Measurements from ENCODE around the gene C11orf68.

The C11orf68 gene

GRCh38 chr11:65915821-65916251 is 3.0 kb downstream of the C11orf68 start:
- DNase-seq (ENCODE audit: low read depth, low spot score), result no peak
- no CpG with 5 or more reads among the region's 13 CpGs for WGBS (ENCODE audit: insufficient coverage, insufficient read length)
- peaks cover 3% of the 10 kb centered on the region; the same call in 1 of the 2 replicates for H3K4me1 ChIP-seq (ENCODE audit: control insufficient read depth, insufficient read depth, low read length)

GRCh38 chr11:65915101-65915820 is 3.6 kb downstream of the C11orf68 start:
- H3K36me3 ChIP-seq (ENCODE audit: control insufficient read depth, insufficient read depth, low read length), result no peaks in the 10 kb centered on the region; the same call in 1 of the 2 replicates
- H3K9me3 ChIP-seq (ENCODE audit: control insufficient read depth, insufficient read depth, low read length), result no peaks in the 10 kb centered on the region
- H3K4me1 ChIP-seq (ENCODE audit: control insufficient read depth, insufficient read depth, low read length), result peaks cover 3% of the 10 kb centered on the region; the same call in 1 of the 2 replicates
- no peaks in the 10 kb centered on the region for H3K27me3 ChIP-seq (ENCODE audit: control insufficient read depth, insufficient read depth, low read length)
- DNase-seq (ENCODE audit: low read depth, low spot score), result no peak
- no peak overlapping the region for H3K4me3 ChIP-seq (ENCODE audit: low read length)
- no CpG with 5 or more reads among the region's 10 CpGs for WGBS (ENCODE audit: insufficient coverage, insufficient read length)
- H3K27ac ChIP-seq (ENCODE audit: low read length), result no peak overlapping the region

More at GRCh38 chr11:65915821-65916251, 3.0 kb downstream of the C11orf68 start:
- H3K27me3 ChIP-seq (ENCODE audit: control insufficient read depth, insufficient read depth, low read length), result no peaks in the 10 kb centered on the region
- no peak overlapping the region for H3K27ac ChIP-seq (ENCODE audit: low read length)
- no peaks in the 10 kb centered on the region for H3K9me3 ChIP-seq (ENCODE audit: control insufficient read depth, insufficient read depth, low read length)
- no peaks in the 10 kb centered on the region; the same call in 1 of the 2 replicates for H3K36me3 ChIP-seq (ENCODE audit: control insufficient read depth, insufficient read depth, low read length)
- H3K4me3 ChIP-seq (ENCODE audit: low read length), result no peak overlapping the region

GRCh38 chr11:65912845-65913244 is 6.0 kb downstream of the C11orf68 start:
- no peak for DNase-seq (ENCODE audit: low read depth, low spot score)
- H3K36me3 ChIP-seq (ENCODE audit: control insufficient read depth, insufficient read depth, low read length), result no peaks in the 10 kb centered on the region; the same call in 1 of the 2 replicates
- H3K4me3 ChIP-seq (ENCODE audit: low read length), result no peak overlapping the region
- no peaks in the 10 kb centered on the region for H3K27me3 ChIP-seq (ENCODE audit: control insufficient read depth, insufficient read depth, low read length)
- H3K9me3 ChIP-seq (ENCODE audit: control insufficient read depth, insufficient read depth, low read length), result no peaks in the 10 kb centered on the region
- peaks cover 3% of the 10 kb centered on the region; the same call in 1 of the 2 replicates for H3K4me1 ChIP-seq (ENCODE audit: control insufficient read depth, insufficient read depth, low read length)
- no CpG with 5 or more reads among the region's 4 CpGs for WGBS (ENCODE audit: insufficient coverage, insufficient read length)
- no peak overlapping the region for H3K27ac ChIP-seq (ENCODE audit: low read length)

- H3K36me3 ChIP-seq (ENCODE audit: control insufficient read depth, insufficient read depth, low read length), result no peaks in the 10 kb centered on the region
- no peak overlapping the region for H3K4me3 ChIP-seq (ENCODE audit: low read length)
- no CpG with 5 or more reads among the region's 14 CpGs for WGBS (ENCODE audit: insufficient coverage, insufficient read length)
- H3K9me3 ChIP-seq (ENCODE audit: control insufficient read depth, insufficient read depth, low read length), result no peaks in the 10 kb centered on the region
- no peak for DNase-seq (ENCODE audit: low read depth, low spot score)
- H3K27ac ChIP-seq (ENCODE audit: low read length), result no peak overlapping the region
- no peaks in the 10 kb centered on the region for H3K27me3 ChIP-seq (ENCODE audit: control insufficient read depth, insufficient read depth, low read length)
- H3K4me1 ChIP-seq (ENCODE audit: control insufficient read depth, insufficient read depth, low read length), result peaks cover 3% of the 10 kb centered on the region; the same call in 1 of the 2 replicates
Measured at GRCh38 chr11:65911682-65912568, 6.9 kb downstream of the C11orf68 start.

GRCh38 chr11:65907878-65908277 is 11.0 kb downstream of the C11orf68 start:
- no peak overlapping the region for H3K27ac ChIP-seq (ENCODE audit: low read length)
- no peaks in the 10 kb centered on the region for H3K9me3 ChIP-seq (ENCODE audit: control insufficient read depth, insufficient read depth, low read length)
- H3K4me3 ChIP-seq (ENCODE audit: low read length), result no peak overlapping the region
- H3K27me3 ChIP-seq (ENCODE audit: control insufficient read depth, insufficient read depth, low read length), result no peaks in the 10 kb centered on the region; the same call in 1 of the 2 replicates
- no CpG with 5 or more reads among the region's 6 CpGs for WGBS (ENCODE audit: insufficient coverage, insufficient read length)
- H3K36me3 ChIP-seq (ENCODE audit: control insufficient read depth, insufficient read depth, low read length), result no peaks in the 10 kb centered on the region
- DNase-seq (ENCODE audit: low read depth, low spot score), result no peak
- H3K4me1 ChIP-seq (ENCODE audit: control insufficient read depth, insufficient read depth, low read length), result peaks cover 1% of the 10 kb centered on the region; the same call in 1 of the 2 replicates

- H3K27me3 ChIP-seq (ENCODE audit: control insufficient read depth, insufficient read depth, low read length), result peaks cover 5% of the 10 kb centered on the region; the same call in 1 of the 2 replicates
- H3K4me3 ChIP-seq (ENCODE audit: low read length), result no peak overlapping the region
- WGBS (ENCODE audit: insufficient coverage, insufficient read length), result no CpG with 5 or more reads among the region's 5 CpGs
- peaks cover 1% of the 10 kb centered on the region; the same call in 1 of the 2 replicates for H3K4me1 ChIP-seq (ENCODE audit: control insufficient read depth, insufficient read depth, low read length)
- H3K27ac ChIP-seq (ENCODE audit: low read length), result no peak overlapping the region
- H3K36me3 ChIP-seq (ENCODE audit: control insufficient read depth, insufficient read depth, low read length), result no peaks in the 10 kb centered on the region
- no peaks in the 10 kb centered on the region for H3K9me3 ChIP-seq (ENCODE audit: control insufficient read depth, insufficient read depth, low read length)
- DNase-seq (ENCODE audit: low read depth, low spot score), result no peak
Measured at GRCh38 chr11:65906602-65907001, 12.3 kb downstream of the C11orf68 start.

GRCh38 chr11:65903715-65904114 is 15.1 kb downstream of the C11orf68 start:
- no peak overlapping the region for H3K27ac ChIP-seq (ENCODE audit: low read length)
- WGBS (ENCODE audit: insufficient coverage, insufficient read length), result no CpG with 5 or more reads among the region's 8 CpGs
- no peak overlapping the region for H3K4me3 ChIP-seq (ENCODE audit: low read length)
- no peaks in the 10 kb centered on the region for H3K9me3 ChIP-seq (ENCODE audit: control insufficient read depth, insufficient read depth, low read length)
- no peak for DNase-seq (ENCODE audit: low read depth, low spot score)
- H3K36me3 ChIP-seq (ENCODE audit: control insufficient read depth, insufficient read depth, low read length), result no peaks in the 10 kb centered on the region
- peaks cover 13% of the 10 kb centered on the region; the same call in 1 of the 2 replicates for H3K27me3 ChIP-seq (ENCODE audit: control insufficient read depth, insufficient read depth, low read length)
- H3K4me1 ChIP-seq (ENCODE audit: control insufficient read depth, insufficient read depth, low read length), result no peaks in the 10 kb centered on the region

- Histone ChIP-seq H3K9me3 (ENCODE audit: control insufficient read depth, insufficient read depth, low read length) (no peaks in the 10 kb centered on the region), H3K36me3 (ENCODE audit: control insufficient read depth, insufficient read depth, low read length) (no peaks in the 10 kb centered on the region), H3K27ac (ENCODE audit: low read length) (no peak overlapping the region), H3K4me1 (ENCODE audit: control insufficient read depth, insufficient read depth, low read length) (no peaks in the 10 kb centered on the region), H3K4me3 (ENCODE audit: low read length) (no peak overlapping the region), H3K27me3 (ENCODE audit: control insufficient read depth, insufficient read depth, low read length) (peaks cover 13% of the 10 kb centered on the region; the same call in 1 of the 2 replicates)
- WGBS (ENCODE audit: insufficient coverage, insufficient read length), result no CpG with 5 or more reads among the region's 5 CpGs
- no peak for DNase-seq (ENCODE audit: low read depth, low spot score)
Measured at GRCh38 chr11:65903068-65903481, 15.8 kb downstream of the C11orf68 start.

- no peaks in the 10 kb centered on the region for H3K4me1 ChIP-seq (ENCODE audit: control insufficient read depth, insufficient read depth, low read length)
- no peak overlapping the region for H3K27ac ChIP-seq (ENCODE audit: low read length)
- no peak for DNase-seq (ENCODE audit: low read depth, low spot score)
Measured at GRCh38 chr11:65900899-65901180, 18.0 kb downstream of the C11orf68 start.

GRCh38 chr11:65900125-65900898 is 18.6 kb downstream of the C11orf68 start, which contains the start of gene FOSL1:
Gene FOSL1, minus strand, starts transcription at chr11:65900388. Its CDS starts 49 bp downstream, at chr11:65900339.
- H3K36me3 ChIP-seq (ENCODE audit: control insufficient read depth, insufficient read depth, low read length), result no peaks in the 10 kb centered on the region
- no CpG with 5 or more reads among the region's 80 CpGs for WGBS (ENCODE audit: insufficient coverage, insufficient read length)
- peaks cover 13% of the 10 kb centered on the region; the same call in 1 of the 2 replicates for H3K27me3 ChIP-seq (ENCODE audit: control insufficient read depth, insufficient read depth, low read length)
- peak within 1 kb of the TSS; percentile 48; the same call in 1 of the 2 replicates for H3K4me3 ChIP-seq (ENCODE audit: low read length)
- H3K27ac ChIP-seq (ENCODE audit: low read length), result no peak within 1 kb of the TSS
- no peaks in the 10 kb centered on the region for H3K9me3 ChIP-seq (ENCODE audit: control insufficient read depth, insufficient read depth, low read length)
- no peak for DNase-seq (ENCODE audit: low read depth, low spot score)
- H3K4me1 ChIP-seq (ENCODE audit: control insufficient read depth, insufficient read depth, low read length), result no peaks in the 10 kb centered on the region

More at GRCh38 chr11:65900899-65901180, 18.0 kb downstream of the C11orf68 start:
- no CpG with 5 or more reads among the region's 11 CpGs for WGBS (ENCODE audit: insufficient coverage, insufficient read length)
- no peaks in the 10 kb centered on the region for H3K9me3 ChIP-seq (ENCODE audit: control insufficient read depth, insufficient read depth, low read length)
- H3K4me3 ChIP-seq (ENCODE audit: low read length), result no peak overlapping the region
- H3K27me3 ChIP-seq (ENCODE audit: control insufficient read depth, insufficient read depth, low read length), result peaks cover 13% of the 10 kb centered on the region; the same call in 1 of the 2 replicates
- no peaks in the 10 kb centered on the region for H3K36me3 ChIP-seq (ENCODE audit: control insufficient read depth, insufficient read depth, low read length)
